ENCODE results near the gene PAK4.

PAK4 gene

DNA sequence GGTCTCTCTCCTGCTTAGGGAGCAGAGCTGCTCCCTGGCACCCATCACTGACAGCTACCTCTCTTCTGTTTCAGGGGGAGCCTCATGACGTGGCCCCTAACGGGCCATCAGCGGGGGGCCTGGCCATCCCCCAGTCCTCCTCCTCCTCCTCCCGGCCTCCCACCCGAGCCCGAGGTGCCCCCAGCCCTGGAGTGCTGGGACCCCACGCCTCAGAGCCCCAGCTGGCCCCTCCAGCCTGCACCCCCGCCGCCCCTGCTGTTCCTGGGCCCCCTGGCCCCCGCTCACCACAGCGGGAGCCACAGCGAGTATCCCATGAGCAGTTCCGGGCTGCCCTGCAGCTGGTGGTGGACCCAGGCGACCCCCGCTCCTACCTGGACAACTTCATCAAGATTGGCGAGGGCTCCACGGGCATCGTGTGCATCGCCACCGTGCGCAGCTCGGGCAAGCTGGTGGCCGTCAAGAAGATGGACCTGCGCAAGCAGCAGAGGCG, 48.0 kb downstream of the PAK4 start:
- Histone ChIP-seq H3K36me3 (ENCODE audit: control insufficient read depth, low read depth, low read length) (peaks cover 8% of the 10 kb centered on the region), H3K9me3 (ENCODE audit: control insufficient read depth, low read depth, low read length) (no peaks in the 10 kb centered on the region)

DNA sequence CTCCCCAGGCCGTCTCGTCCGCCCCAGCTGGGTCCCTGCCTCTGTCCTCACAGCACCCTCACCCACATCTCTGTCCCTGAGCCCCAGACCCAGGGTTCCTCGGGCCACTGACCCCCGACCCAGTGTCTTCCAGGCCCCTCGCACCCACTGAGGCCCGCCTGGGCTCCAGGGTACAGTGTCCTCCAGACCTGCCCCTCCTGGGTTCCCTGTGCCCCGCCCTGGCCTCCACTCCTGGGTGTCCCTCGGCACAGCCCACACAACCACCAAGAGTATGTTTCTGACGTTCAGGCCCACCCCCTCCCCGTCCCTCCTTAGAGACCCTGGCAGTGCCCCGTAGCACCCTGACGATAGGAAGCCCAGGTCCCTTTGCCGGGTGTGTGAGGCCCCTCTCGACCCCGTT, 48.6 kb downstream of the PAK4 start:
- Histone ChIP-seq H3K4me3 (ENCODE audit: low read length) (no peak overlapping the region), H3K27ac (ENCODE audit: low read length) (no peak overlapping the region), H3K4me1 (ENCODE audit: control insufficient read depth, low read depth, low read length) (no peaks in the 10 kb centered on the region), H3K36me3 (ENCODE audit: control insufficient read depth, low read depth, low read length) (peaks cover 13% of the 10 kb centered on the region), H3K27me3 (ENCODE audit: control insufficient read depth, insufficient read depth, low read length) (no peaks in the 10 kb centered on the region), H3K9me3 (ENCODE audit: control insufficient read depth, low read depth, low read length) (no peaks in the 10 kb centered on the region), H3K9ac (ENCODE audit: low read length) (no peak overlapping the region)

More for the DNA sequence above, 48.0 kb downstream of the PAK4 start:
- no peaks in the 10 kb centered on the region for H3K27me3 ChIP-seq (ENCODE audit: control insufficient read depth, insufficient read depth, low read length)
- no peak overlapping the region for H3K27ac ChIP-seq (ENCODE audit: low read length)
- H3K4me3 ChIP-seq (ENCODE audit: low read length): no peak overlapping the region
- peaks cover under 1% of the 10 kb centered on the region for H3K4me1 ChIP-seq (ENCODE audit: control insufficient read depth, low read depth, low read length)
- H3K9ac ChIP-seq (ENCODE audit: low read length): no peak overlapping the region

DNA sequence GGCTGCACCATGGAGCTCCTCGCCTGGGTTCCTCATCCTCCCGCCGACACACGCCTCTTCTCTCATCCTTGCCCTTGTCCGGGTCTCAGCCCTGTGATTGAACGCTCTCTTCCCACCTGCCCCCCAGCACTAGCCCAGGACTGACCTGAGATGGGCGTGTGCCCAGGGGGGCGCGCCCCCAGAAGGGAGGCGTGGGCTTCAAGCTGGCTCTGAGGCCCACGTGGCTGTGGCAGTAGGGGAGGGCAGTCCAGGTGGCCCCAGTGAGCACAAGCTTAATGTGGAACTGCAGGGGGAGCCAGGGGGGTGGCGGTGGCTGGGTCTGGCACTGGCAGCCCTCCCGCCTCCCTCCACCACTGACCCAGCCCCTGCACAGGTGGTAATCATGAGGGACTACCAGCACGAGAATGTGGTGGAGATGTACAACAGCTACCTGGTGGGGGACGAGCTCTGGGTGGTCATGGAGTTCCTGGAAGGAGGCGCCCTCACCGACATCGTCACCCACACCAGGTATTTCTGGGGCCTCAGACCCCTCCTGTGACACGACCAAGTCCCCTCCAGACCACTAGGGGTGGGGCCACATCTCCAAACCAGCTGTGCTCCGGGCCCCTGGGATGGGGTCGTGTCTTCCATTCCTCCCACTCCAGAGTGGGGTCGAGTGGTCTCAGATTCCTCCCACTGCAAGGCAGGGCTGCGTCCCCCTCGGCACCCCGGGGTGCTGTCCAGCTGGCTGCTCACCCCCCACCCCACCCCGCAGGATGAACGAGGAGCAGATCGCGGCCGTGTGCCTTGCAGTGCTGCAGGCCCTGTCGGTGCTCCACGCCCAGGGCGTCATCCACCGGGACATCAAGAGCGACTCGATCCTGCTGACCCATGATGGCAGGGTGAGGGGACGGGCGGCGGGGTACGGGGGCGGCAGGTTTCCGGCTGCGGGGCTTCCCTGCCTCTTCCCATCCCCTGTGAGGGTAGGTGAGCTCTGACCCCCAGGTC, 49.3 kb downstream of the PAK4 start:
- Histone ChIP-seq H3K9me3 (ENCODE audit: control insufficient read depth, low read depth, low read length) (no peaks in the 10 kb centered on the region), H3K4me1 (ENCODE audit: control insufficient read depth, low read depth, low read length) (no peaks in the 10 kb centered on the region), H3K27ac (ENCODE audit: low read length) (no peak overlapping the region), H3K27me3 (ENCODE audit: control insufficient read depth, insufficient read depth, low read length) (no peaks in the 10 kb centered on the region), H3K36me3 (ENCODE audit: control insufficient read depth, low read depth, low read length) (peaks cover 16% of the 10 kb centered on the region), H3K9ac (ENCODE audit: low read length) (no peak overlapping the region), H3K4me3 (ENCODE audit: low read length) (no peak overlapping the region)

DNA sequence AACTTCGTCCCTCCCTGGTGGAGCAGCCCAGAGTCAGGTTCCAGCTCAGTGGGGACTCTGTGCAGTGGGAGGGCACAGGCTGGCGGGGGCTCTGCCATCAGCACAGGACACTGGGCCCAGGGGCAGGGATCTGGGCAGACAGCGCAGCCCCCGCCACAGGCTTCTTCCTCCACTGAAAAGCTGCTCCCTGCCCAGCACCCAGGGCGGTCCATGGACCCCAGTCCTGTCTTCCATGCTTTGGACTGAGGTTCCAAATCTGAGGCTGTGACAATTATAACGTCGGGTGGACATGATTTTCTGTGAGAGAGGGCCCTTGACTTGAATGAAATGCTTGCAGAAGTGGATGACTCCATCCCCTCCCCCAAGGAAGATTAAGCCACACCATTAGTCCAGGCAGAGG, 50.0 kb downstream of the PAK4 start:
- no peaks in the 10 kb centered on the region for H3K9me3 ChIP-seq (ENCODE audit: control insufficient read depth, low read depth, low read length)
- no peaks in the 10 kb centered on the region for H3K4me1 ChIP-seq (ENCODE audit: control insufficient read depth, low read depth, low read length)
- H3K4me3 ChIP-seq (ENCODE audit: low read length): no peak overlapping the region
- H3K36me3 ChIP-seq (ENCODE audit: control insufficient read depth, low read depth, low read length): peaks cover 15% of the 10 kb centered on the region
- no peak overlapping the region for H3K27ac ChIP-seq (ENCODE audit: low read length)
- no peak overlapping the region for H3K9ac ChIP-seq (ENCODE audit: low read length)
- H3K27me3 ChIP-seq (ENCODE audit: control insufficient read depth, insufficient read depth, low read length): no peaks in the 10 kb centered on the region

GRCh38 chr19:39177110-39177699, 51.6 kb downstream of the PAK4 start:
- Histone ChIP-seq H3K36me3 (ENCODE audit: control insufficient read depth, low read depth, low read length) (peaks cover 12% of the 10 kb centered on the region), H3K27ac (ENCODE audit: low read length) (no peak overlapping the region)

DNA sequence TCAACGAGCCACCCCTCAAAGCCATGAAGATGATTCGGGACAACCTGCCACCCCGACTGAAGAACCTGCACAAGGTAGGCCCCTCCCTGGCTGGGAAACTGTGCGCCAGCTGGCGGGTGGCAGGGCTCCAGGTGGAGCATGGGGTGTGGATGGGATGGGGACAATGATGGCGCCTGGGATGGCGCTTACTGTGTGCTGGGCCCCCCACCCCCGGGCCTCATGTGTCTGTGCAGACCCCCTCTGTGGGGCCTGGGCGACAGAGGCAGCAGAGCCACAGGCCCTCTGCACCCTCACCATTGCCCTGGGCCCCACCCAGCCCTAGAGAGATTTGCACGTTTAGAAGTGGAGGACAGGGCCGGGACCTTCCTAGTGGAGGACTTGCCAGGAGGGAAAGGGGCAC, 52.1 kb downstream of the PAK4 start:
- H3K27ac ChIP-seq (ENCODE audit: low read length): no peak overlapping the region
- no peak overlapping the region for H3K9ac ChIP-seq (ENCODE audit: low read length)
- H3K4me1 ChIP-seq (ENCODE audit: control insufficient read depth, low read depth, low read length): no peaks in the 10 kb centered on the region
- no peaks in the 10 kb centered on the region for H3K27me3 ChIP-seq (ENCODE audit: control insufficient read depth, insufficient read depth, low read length)
- H3K4me3 ChIP-seq (ENCODE audit: low read length): no peak overlapping the region
- H3K9me3 ChIP-seq (ENCODE audit: control insufficient read depth, low read depth, low read length): no peaks in the 10 kb centered on the region
- H3K36me3 ChIP-seq (ENCODE audit: control insufficient read depth, low read depth, low read length): peaks cover 12% of the 10 kb centered on the region

More at GRCh38 chr19:39177110-39177699, 51.6 kb downstream of the PAK4 start:
- H3K27me3 ChIP-seq (ENCODE audit: control insufficient read depth, insufficient read depth, low read length): no peaks in the 10 kb centered on the region
- H3K9me3 ChIP-seq (ENCODE audit: control insufficient read depth, low read depth, low read length): no peaks in the 10 kb centered on the region
- H3K4me3 ChIP-seq (ENCODE audit: low read length): no peak overlapping the region
- no peak overlapping the region for H3K9ac ChIP-seq (ENCODE audit: low read length)
- H3K4me1 ChIP-seq (ENCODE audit: control insufficient read depth, low read depth, low read length): no peaks in the 10 kb centered on the region

GRCh38 chr19:39178296-39179006, 52.9 kb downstream of the PAK4 start:
- Histone ChIP-seq H3K27ac (ENCODE audit: low read length) (no peak overlapping the region), H3K9me3 (ENCODE audit: control insufficient read depth, low read depth, low read length) (no peaks in the 10 kb centered on the region), H3K4me1 (ENCODE audit: control insufficient read depth, low read depth, low read length) (no peaks in the 10 kb centered on the region), H3K9ac (ENCODE audit: low read length) (no peak overlapping the region), H3K4me3 (ENCODE audit: low read length) (no peak overlapping the region), H3K36me3 (ENCODE audit: control insufficient read depth, low read depth, low read length) (peaks cover 12% of the 10 kb centered on the region), H3K27me3 (ENCODE audit: control insufficient read depth, insufficient read depth, low read length) (no peaks in the 10 kb centered on the region)

GRCh38 chr19:39179754-39180153, 54.2 kb downstream of the PAK4 start:
- no peaks in the 10 kb centered on the region for H3K9me3 ChIP-seq (ENCODE audit: control insufficient read depth, low read depth, low read length)
- peaks cover 12% of the 10 kb centered on the region for H3K36me3 ChIP-seq (ENCODE audit: control insufficient read depth, low read depth, low read length)
- H3K27ac ChIP-seq (ENCODE audit: low read length): no peak overlapping the region
- no peak overlapping the region for H3K9ac ChIP-seq (ENCODE audit: low read length)
- H3K4me3 ChIP-seq (ENCODE audit: low read length): no peak overlapping the region
- no peaks in the 10 kb centered on the region for H3K27me3 ChIP-seq (ENCODE audit: control insufficient read depth, insufficient read depth, low read length)
- H3K4me1 ChIP-seq (ENCODE audit: control insufficient read depth, low read depth, low read length): no peaks in the 10 kb centered on the region

DNA sequence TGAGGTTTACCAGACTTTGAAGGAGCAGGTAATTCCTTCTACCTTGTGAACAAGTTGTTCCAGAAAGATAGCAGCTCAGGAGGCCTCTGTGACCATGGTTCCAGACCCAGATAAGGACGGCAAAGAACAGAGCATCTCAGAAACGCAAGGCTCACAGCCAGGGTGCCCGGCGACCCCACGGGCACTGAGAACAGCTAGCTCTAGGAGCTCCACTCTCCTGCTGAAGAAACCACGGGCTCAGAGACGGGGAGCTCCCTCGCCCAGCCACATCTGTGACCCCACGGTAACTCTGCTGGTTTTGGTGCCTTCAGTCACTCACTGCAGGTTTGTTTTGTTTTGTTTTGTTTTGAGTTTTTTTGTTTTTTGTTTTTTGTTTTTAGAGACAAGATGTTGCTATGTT, 55.2 kb downstream of the PAK4 start:
- Histone ChIP-seq H3K27ac (ENCODE audit: low read length) (no peak overlapping the region), H3K4me1 (ENCODE audit: control insufficient read depth, low read depth, low read length) (no peaks in the 10 kb centered on the region), H3K36me3 (ENCODE audit: control insufficient read depth, low read depth, low read length) (peaks cover 12% of the 10 kb centered on the region), H3K27me3 (ENCODE audit: control insufficient read depth, insufficient read depth, low read length) (no peaks in the 10 kb centered on the region), H3K9me3 (ENCODE audit: control insufficient read depth, low read depth, low read length) (no peaks in the 10 kb centered on the region), H3K9ac (ENCODE audit: low read length) (no peak overlapping the region), H3K4me3 (ENCODE audit: low read length) (no peak overlapping the region)

GRCh38 chr19:39181500-39182173, 56.1 kb downstream of the PAK4 start:
- Histone ChIP-seq H3K27ac (ENCODE audit: low read length) (no peak overlapping the region), H3K27me3 (ENCODE audit: control insufficient read depth, insufficient read depth, low read length) (no peaks in the 10 kb centered on the region), H3K4me1 (ENCODE audit: control insufficient read depth, low read depth, low read length) (no peaks in the 10 kb centered on the region), H3K9me3 (ENCODE audit: control insufficient read depth, low read depth, low read length) (no peaks in the 10 kb centered on the region), H3K9ac (ENCODE audit: low read length) (no peak overlapping the region), H3K36me3 (ENCODE audit: control insufficient read depth, low read depth, low read length) (peaks cover 12% of the 10 kb centered on the region), H3K4me3 (ENCODE audit: low read length) (no peak overlapping the region)

- H3K4me1 ChIP-seq (ENCODE audit: control insufficient read depth, low read depth, low read length): no peaks in the 10 kb centered on the region
- H3K9me3 ChIP-seq (ENCODE audit: control insufficient read depth, low read depth, low read length): no peaks in the 10 kb centered on the region
- H3K27ac ChIP-seq (ENCODE audit: low read length): no peak overlapping the region
- H3K27me3 ChIP-seq (ENCODE audit: control insufficient read depth, insufficient read depth, low read length): no peaks in the 10 kb centered on the region
- no peak overlapping the region for H3K9ac ChIP-seq (ENCODE audit: low read length)
- no peak overlapping the region for H3K4me3 ChIP-seq (ENCODE audit: low read length)
- H3K36me3 ChIP-seq (ENCODE audit: control insufficient read depth, low read depth, low read length): peaks cover 12% of the 10 kb centered on the region
Measured at GRCh38 chr19:39182174-39182505, 56.6 kb downstream of the PAK4 start.
